Skin epidermis (tissue), 12 donors: ENCODE data around the gene TDRD1.

Experiments
- H3K27ac ChIP-seq, 21 experiments: fragments of 200-600 bp; sonication (generic) in 11 of 21; one replicate each; pipeline ENCODE4 v1.5.0; 2020; ENCODE audit warnings: mild to moderate bottlenecking in 3 of 21, inconsistent platforms in 2 of 21, moderate library complexity in 2 of 21
- H3K4me3 ChIP-seq, 7 experiments: fragments of 200-600 bp; sonication (generic) in 2 of 7; one replicate each; pipeline ENCODE4 v1.5.0; 2020; ENCODE audit warnings: inconsistent platforms in 2 of 7, mild to moderate bottlenecking in 2 of 7, moderate library complexity in 1 of 7

Gene TDRD1

DNA sequence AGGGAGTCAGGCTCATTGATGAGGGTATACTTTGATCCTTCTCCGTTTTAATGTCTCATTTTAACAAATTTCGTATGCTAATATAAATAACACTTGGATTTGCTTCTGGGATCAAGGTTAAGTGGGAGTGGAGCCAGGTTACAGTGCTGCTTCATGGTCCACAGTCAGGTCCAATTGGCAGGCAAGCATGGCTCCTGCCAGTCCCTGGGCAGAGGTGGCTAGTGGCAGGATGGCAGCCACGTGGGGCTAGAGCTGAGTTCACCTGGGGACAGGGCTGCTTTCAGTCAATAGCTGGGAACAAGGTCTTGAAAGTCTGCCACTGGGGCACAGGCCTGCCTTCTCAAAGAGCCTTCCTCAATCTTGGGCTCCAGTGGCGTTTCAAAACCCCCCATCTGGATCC lies 43.9 kb downstream of the TDRD1 start:
- Histone ChIP-seq H3K4me3 (no peak overlapping the region), H3K27ac (no peak overlapping the region)

DNA sequence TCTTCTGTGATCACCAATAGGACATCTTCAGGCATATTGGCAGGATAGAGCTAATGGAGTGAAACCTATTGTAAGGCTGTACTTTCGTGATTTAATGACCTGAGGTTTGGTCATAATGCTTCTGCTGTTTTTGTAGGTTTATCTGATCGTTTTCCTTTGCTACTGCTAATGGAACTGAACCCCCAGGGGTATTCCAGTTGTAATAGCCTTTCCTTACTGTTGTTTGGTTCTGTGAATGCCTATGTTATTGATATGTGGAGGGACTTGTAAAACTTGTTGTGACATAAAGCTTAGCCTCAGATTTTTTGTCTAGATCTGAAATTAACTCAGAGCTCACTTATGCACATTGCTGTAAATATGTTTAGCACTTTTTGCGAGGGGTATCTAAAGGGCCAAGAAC lies 49.0 kb downstream of the TDRD1 start:
- no peak overlapping the region for H3K27ac ChIP-seq
- H3K4me3 ChIP-seq = no peak overlapping the region

DNA sequence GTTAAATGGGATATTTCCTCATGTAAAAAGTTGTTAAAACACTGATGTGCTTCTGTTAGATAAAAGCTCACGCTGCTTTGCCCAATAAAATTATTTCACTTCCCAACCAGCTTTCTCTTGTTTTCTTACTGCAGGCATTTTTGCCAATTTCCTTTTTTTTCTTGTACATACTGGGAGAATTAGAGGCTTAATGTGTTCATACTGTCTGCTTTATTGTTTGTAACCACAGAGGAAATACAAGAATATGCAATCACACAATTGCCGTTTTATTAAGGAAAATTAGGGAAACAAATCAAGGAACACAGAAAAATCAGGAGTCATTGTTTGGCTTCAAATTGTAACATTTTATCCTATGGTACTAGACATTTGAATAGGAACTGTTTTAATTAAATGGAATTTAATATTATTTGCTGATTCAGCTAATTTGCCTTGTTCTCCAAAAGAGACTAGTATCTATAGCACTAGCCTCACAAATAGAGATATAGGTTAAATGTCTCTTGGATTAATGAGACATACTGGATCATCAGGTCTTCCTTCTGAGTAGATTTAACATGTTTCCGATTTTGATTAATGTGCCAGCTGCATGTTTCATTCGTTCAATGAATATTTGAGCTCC lies 53.5 kb downstream of the TDRD1 start:
- Histone ChIP-seq H3K27ac (no peak overlapping the region), H3K4me3 (no peak overlapping the region)

DNA sequence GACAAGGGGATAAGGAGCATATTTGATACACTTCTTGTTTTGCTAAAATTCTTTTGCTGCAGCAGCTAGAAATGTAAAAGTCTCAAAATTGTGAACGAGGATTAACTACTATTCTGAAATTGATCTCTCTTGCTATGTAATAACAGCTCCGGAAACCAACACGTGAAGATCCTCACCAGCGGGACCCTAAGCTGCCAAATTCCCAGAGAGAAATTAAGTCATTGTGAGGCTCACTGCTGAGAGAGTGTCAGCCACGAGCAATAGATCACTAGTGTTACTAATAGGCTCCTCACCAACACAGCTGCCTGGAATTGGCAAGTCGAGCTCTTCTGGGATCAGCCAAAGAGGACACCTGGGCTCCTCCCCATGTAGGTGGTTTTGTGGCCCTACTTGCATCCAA lies 54.3 kb downstream of the TDRD1 start:
- Histone ChIP-seq H3K4me3 (no peak overlapping the region), H3K27ac (no peak overlapping the region)

DNA sequence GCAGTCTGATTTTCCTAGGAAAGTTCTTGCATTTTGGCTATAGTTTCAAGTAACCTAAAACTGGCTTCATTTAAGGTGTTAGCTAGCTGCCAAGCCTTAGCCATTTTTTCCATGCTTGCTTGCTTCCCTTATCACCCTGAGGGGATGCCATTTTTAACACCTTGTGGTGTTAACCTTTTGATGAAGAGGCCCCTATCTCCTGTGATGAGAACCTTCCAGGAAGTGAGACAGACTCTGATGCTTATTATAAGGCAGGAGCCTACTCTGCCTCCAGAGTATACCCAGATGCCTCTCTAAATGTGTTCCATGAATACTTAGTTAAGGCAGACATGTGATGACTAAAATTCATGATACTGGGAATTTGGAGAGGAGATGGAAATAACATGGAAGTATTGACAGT lies 55.0 kb downstream of the TDRD1 start:
- H3K27ac ChIP-seq = no peak overlapping the region
- H3K4me3 ChIP-seq = no peak overlapping the region

DNA sequence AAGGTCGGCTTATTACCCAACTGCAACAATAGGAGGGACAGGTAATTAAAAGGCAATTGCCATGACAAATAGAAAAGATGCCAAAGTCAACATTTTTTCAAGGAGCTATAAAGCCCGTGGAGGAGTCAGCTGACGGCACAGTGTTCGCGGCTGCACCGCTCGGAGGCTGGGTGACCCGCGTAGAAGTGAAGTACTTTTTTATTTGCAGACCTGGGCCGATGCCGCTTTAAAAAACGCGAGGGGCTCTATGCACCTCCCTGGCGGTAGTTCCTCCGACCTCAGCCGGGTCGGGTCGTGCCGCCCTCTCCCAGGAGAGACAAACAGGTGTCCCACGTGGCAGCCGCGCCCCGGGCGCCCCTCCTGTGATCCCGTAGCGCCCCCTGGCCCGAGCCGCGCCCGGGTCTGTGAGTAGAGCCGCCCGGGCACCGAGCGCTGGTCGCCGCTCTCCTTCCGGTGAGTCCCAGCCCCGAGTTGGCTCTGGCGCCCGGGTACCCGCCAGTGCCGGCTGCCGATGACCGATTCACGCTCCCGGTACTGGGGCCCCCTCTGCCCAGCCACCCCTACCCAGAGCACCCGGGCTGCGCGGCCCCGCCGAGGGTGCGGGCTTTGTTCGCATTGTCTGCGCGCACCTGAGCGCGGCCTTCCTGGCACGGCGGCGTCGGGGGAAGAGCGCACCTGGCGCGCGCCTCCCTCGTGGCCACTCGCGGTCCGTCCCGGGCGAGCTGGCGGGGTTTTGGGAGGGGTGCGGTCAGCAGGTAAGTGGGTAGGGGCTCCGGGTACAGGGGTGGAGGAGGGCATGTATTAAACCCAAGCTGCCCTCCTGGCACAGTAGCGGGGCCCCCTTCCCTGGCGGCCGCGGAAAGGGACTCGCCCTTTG lies 60.2 kb downstream of the TDRD1 start, which contains the start of gene VWA2:
Gene VWA2 (plus strand): TSS at position 138 of the 877 bp plus-strand sequence. CDS start 9,460 bp downstream, outside the sequence.
- peak within 1 kb of the TSS in 12 of 21 experiments; percentile 28 to 81 (median 59) for H3K27ac ChIP-seq
- peak within 1 kb of the TSS; percentile 31 to 57 (median 42) for H3K4me3 ChIP-seq

DNA sequence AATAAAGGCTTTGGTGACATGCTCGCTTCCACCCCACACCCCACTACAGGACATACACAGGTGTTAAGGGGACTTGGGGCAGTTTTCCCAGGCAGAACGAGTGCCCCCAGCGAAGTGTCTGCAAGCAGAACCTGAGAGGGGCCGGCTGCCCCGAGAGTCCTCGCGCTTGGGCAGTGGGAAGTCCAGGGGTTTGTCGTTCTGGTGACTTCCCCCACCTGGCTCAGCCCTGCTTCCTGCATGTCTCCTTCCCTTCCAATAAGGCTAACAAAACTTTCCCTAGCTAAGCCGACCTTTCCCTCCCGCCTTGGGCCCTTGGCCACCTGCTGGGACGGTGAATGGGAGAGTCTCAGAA lies 60.8 kb downstream of the TDRD1 start:
- peak overlapping the region in 8 of 21 experiments; percentile 35 to 81 (median 66) for H3K27ac ChIP-seq
- H3K4me3 ChIP-seq = peak overlapping the region; percentile 31 to 57 (median 42)

DNA sequence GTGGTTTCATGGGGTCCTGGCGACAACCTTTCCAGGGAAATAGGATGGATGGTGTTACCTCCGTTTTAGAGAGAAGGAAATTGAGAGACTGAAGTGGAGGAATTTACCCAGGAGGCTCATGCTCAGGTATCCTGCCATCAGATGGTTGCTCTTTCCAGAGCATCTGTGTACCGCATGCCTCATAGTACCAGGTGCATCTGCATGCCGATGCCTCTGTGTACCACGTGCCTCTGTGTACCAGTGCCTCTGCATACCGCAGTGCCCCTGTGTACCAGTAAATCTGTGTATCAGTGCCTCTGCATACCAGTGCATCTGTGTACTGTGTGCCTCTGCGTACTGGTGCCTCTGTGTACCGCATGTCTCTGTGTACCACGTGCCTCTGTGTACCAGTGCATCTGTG lies 63.1 kb downstream of the TDRD1 start:
- no peak overlapping the region for H3K4me3 ChIP-seq
- no peak overlapping the region for H3K27ac ChIP-seq

DNA sequence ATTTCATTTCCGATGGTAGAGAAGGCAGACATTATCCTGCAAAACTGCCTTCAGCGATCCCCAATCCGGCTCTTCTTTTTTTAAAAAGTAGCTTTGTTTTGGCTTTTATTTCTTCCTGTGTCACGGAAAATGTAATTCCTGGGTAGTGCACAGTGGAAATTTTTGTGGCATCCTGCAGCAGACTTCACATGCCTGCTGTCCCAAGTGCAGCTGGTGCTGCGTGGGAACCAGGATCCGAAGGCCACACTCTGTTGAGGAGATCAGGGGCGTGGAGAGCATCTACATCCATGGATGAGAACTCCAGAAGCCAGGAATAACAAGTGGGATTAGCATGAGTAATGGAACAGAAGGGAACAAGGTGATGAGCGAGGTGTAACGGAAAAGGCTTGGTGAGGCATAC lies 64.5 kb downstream of the TDRD1 start:
- peak overlapping the region in 3 of 21 experiments; percentile 19 to 77 (median 30) for H3K27ac ChIP-seq
- H3K4me3 ChIP-seq = no peak overlapping the region

DNA sequence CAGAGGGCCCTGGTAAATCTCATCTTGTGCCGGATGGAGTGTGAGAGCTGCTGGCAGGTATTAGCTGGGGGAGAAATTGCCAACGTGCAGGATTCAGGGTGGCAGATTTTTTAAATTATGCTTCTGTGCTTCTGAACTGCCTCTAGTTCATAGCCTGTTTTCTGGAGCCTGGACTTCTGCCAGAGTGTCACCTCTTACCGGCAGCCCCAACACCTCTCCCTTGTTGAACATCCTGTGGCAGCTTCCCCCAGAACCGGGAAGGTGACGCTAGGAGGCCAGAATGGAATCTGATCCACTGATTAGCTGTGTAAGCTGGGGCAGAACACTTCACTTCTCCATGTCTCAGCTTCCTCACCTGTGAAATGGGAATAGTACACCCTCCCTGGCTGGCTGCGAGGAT lies 65.0 kb downstream of the TDRD1 start:
- Histone ChIP-seq H3K4me3 (no peak overlapping the region), H3K27ac (peak overlapping the region in 9 of 21 experiments; percentile 1 to 77 (median 34))

DNA sequence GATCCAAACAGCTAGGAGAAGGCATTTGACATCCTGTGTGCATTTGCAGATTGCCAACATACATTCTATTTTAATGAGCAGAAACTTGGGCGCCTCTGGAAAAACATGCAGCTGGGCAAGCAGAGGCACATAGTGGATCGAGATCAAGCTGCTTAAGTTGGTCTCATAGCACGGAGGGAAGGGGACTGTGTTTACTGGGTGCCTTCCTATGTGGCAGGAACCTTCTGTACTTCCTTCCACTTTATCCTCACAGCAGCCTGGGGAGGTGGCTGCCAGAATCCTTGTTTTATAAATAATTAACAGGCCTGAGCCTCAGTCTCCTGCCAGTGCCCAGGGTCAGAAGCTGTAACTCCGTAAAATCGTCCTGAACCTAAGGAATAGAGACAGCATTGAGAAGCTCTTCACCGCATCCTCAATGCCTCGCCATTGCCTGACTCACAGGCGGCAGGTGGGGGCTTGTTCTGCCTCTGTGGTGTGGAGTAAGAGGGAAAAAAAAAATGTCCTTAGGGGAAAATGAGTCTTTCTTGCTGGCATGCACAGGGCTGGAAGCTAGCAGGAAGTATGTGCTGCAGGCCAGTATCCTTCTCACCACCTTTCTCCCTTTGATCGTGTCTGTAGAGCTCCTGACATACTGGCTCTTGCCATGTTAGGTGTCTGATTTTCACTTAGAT lies 66.1 kb downstream of the TDRD1 start:
- peak overlapping the region in 11 of 21 experiments; percentile 1 to 77 (median 43) for H3K27ac ChIP-seq

DNA sequence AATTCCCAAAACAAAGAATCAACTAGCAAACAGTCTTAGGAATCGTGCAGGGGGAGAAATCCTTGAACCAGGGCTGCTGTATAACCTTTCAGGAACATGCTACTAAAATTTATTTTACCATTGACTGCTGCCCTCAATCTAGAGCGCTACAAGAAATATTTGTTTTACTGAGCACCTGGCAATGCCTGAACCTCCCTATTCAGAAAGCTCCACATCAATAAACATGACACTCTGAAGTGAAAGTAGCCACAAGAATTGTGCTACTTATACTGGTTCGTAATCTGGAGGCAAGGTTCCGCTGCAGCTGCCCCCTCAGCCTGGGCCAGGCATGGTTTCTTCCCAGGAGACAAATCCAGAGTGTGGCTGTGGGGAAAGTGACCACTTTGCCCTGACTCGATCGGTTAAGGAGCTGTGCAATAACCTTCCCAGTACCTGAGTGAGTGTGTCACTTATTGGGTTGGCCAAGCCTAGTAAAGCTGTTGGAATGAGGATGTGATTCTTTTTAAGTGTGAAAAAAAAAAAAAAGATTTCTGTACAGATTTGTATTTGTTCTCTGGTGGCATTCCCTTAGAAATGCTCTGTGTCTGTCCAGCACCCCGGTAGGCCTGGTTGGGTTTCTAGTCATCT lies 67.6 kb downstream of the TDRD1 start:
- H3K27ac ChIP-seq = peak overlapping the region in 4 of 21 experiments; percentile 7 to 65 (median 52)
- H3K4me3 ChIP-seq = no peak overlapping the region

More for the DNA sequence above, 66.1 kb downstream of the TDRD1 start:
- no peak overlapping the region for H3K4me3 ChIP-seq

DNA sequence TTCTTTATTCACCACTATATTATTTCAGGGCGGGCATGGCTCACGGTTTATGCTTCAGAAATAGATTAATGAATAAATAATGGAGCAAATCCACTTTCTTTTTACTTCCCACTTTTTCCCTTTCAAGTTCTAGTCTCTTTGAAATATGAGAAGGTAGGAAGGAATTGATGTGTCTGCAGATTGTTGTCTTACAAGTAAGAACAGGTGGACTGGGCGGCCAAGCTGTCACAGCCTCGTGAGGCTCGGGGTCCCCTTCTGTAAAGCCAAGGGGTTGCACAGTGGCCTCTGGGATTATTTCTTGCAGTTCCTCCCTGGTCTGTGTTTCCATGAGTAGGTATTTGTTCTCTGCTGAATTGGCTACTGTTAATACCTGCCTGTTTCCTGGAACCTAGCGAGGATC lies 71.1 kb downstream of the TDRD1 start:
- Histone ChIP-seq H3K27ac (peak overlapping the region in 1 of 21 experiments; percentile 30), H3K4me3 (no peak overlapping the region)

DNA sequence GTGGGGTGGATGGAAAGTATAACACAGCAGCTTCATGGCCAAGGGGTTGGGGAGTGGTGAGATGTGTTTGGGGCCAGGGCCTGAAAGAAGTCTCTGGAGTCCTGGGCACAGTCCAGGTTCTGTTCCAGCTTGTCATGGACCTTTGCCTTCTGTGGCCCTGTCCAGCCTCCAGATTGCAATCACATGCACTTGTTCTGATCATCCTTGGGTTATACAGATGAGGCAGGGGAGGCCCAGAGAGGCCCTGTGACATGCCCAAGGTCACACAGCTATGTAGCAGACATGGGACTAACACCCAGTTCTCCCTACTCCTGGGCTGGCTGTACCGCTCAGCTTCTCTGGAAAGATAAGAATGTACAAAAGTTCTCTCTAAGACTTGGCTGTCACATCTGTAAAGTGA lies 71.6 kb downstream of the TDRD1 start:
- Histone ChIP-seq H3K4me3 (no peak overlapping the region), H3K27ac (peak overlapping the region in 1 of 21 experiments; percentile 30)

DNA sequence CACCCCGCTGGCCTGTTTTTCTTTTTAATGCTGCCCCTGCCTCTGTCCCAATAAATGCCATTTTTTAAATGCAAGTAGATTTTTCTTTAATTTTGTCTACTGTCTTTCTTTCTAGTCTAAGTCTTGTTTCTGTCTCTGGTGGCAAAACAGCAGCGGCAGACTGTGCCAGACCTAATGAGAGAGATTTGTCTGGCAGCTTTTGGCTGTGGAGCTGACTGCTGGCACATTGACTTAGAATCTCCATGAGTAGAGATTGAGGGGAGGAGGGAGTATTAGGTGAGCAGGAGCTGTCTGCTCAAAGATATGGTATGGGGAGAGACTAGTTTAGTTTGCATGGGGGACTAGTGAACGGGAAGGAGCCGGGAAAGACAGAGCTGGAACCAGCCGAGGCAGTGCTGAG lies 72.9 kb downstream of the TDRD1 start:
- no peak overlapping the region for H3K4me3 ChIP-seq
- no peak overlapping the region for H3K27ac ChIP-seq

DNA sequence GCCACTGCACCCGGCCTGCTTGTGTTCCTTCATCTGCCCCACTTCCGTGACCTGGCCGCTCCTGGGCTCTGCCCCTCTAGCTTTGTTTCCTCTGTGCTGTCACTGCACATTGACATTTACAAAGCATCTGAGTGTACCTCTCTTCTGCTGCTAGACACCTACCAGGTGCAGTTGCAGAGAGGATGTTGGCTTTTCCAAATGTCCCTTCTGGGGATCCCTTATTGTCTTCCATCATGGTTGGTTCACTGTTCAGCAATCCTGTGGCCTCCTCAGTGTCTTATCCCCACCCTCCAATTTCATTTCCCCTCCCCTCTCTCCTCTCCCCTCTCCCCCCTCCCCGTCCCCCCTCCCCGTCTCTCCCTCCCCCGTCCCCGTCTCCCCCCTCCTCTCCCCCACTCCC lies 73.7 kb downstream of the TDRD1 start:
- no peak overlapping the region for H3K4me3 ChIP-seq
- H3K27ac ChIP-seq = no peak overlapping the region

DNA sequence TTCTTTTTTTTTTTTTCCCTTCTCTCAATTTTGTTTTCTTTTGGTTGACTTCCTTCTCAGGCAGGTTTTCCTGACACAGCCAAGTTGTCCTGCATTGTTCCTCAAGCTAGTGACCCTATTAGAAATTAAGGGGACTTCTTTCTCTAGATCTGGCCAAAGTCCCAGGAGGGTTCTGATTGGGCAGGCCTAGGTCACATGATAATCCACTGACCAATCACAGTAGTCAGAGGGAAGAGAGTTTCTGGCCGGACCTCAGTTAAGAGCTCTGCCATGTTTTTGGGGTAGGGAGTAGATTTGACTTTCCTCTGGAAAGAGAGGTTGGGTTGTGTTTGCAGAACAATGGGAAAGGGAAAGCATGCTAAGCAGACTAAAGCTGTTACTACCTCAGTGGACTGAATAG lies 76.1 kb downstream of the TDRD1 start:
- H3K27ac ChIP-seq = no peak overlapping the region

DNA sequence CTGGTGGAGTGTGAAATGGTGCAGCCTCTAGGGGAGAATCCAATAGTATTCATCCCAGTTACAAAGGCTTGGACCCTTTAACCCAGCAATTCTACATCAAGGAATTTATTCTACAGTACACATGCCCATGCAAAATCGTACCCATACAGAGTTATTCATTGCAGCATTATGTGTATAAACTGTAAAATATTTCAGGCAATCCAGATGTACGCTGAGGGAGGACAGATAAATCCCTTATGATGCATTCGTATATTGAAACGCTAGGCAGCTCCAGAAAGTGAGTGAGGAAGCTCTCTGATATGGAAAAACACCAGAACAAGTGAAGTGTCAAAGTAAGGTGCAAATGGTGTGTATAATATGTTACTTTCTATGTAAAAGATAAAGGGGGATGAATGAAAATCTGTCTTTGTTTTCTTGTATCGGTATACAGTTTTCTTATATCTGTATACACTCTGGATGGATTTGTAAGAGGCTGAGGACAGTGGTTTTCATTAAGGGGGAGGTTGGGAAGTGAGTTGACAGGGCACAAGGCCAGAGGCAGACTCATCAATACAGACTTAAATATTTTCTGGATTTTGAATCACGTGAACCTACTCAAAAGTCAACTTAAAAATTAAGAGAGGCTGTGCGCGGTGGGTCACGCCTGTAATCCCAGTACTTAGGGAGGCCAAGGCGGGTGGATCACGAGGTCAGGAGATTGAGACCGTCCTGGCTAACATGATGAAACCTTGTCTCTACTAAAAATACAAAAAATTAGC lies 77.0 kb downstream of the TDRD1 start:
- no peak overlapping the region for H3K27ac ChIP-seq

More for the DNA sequence above, 76.1 kb downstream of the TDRD1 start:
- H3K4me3 ChIP-seq = no peak overlapping the region

DNA sequence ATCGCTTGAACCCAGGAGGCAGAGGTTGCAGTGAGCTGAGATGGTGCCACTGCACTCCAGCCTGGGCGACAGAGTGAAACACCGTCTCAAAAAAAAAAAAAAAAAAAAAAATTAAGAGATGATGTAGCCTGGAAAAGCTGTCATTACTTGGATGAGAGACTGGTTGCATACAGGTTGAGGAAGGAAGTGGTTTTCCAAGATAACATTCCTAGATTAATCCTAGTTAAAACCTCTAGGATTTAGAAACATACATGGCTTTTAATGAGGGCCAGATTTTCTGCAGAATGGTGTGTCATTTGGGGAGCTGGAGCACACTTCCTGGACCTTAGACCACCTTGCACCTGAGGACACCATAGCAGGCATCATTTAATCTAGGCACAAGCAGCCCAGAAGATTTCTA lies 77.7 kb downstream of the TDRD1 start:
- Histone ChIP-seq H3K4me3 (no peak overlapping the region), H3K27ac (no peak overlapping the region)

More for the DNA sequence above, 77.0 kb downstream of the TDRD1 start:
- no peak overlapping the region for H3K4me3 ChIP-seq
